GM19328 (cell line): ENCODE results near the gene PTPRD.

Source experiments
- ATAC-seq: cut with Tn5 transposase; IDR thresholded peaks from one replicate; pipeline ENCODE4 v1.9.1; 2021; ENCODE audit warnings: mild to moderate bottlenecking, moderate library complexity; ENCODE audit not compliant: unreplicated experiment

The PTPRD gene

GRCh38 chr9:8760000-8760767 lies 1852.6 kb downstream of the PTPRD start:
- ATAC-seq = no peak

DNA sequence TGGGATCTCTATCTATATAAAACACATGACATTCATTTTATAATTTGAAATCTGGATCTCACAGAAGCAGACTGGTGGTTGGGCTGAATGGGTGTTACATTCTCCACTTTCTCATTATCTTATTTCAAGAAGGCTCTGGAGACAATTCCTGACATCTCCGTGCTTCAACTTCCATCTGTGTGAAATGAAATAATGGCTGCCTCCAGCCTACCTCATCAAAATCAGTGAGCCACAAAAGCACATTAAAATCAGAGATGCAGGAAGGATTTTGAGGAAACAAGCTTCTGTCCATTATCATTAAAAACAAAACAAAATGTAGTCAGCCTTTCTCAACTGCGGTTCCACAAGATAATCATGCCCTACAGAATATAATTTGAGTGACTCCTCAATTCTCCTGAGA lies 1854.9 kb downstream of the PTPRD start:
- ATAC-seq = no peak

GRCh38 chr9:8754751-8755150 lies 1858.1 kb downstream of the PTPRD start:
- no peak for ATAC-seq

DNA sequence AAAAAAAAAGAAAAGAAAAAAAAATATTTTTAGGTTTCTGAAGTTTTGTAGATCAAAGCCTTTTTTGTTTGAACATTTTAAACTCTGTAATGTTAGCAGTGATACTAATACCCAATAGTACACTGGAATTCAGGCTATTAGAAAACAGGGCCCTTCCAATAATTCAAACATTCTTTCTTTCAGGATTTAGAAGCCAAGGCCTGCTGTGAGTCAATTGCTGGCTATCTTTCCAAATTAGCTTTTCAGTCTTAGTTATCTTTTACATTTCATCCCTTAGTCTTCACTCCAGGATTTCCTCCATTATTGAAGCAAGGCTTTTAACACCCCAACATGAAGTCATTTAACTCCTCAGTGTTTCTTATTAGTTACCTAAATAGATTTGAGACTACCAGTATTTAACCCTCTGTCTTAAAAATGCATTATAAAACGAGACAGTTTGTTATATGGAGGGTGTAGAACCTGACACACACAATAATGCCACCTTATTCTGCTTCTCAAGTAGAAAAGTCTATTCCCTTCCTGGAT lies 1861.3 kb downstream of the PTPRD start:
- no peak for ATAC-seq

DNA sequence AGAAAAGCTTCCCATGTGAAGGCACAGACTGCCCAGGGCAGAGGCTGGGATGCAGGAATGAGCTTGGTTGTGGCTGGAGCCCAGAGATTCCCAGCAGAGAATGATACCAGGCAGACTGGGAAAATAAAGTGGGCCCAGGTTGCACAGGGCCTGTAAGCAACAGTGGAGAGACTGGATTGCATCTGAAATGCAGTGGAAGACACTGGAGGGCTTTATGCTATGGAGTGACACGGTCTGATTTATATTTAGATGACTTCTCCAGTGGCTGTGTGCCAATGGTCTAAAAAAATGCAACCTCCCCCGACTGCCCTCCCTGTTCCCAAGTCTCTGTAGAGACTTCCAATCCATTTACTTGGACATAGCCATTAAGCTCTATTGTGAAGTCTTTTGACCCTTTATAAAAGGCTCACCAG lies 1862.2 kb downstream of the PTPRD start:
- ATAC-seq = no peak

DNA sequence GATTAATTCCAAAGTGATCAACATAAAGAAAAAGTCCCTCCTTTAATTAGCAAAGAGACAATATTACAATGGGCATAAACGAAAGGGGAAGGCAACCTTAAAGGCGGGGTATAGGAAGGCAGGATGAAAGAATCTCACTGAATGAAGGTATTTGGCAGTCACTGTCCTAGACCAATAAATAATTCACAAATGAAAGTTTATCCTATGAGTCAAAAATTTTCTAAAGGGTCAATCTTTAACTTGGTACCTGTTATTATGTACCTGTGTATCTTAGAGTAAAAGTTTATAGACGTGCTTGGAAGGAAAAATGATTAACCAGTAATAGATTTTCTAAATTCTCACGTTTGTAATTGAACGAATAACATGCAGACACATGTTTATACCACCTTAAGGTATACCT lies 1867.5 kb downstream of the PTPRD start:
- no peak for ATAC-seq

GRCh38 chr9:8738945-8739344 lies 1873.9 kb downstream of the PTPRD start:
- ATAC-seq = no peak

DNA sequence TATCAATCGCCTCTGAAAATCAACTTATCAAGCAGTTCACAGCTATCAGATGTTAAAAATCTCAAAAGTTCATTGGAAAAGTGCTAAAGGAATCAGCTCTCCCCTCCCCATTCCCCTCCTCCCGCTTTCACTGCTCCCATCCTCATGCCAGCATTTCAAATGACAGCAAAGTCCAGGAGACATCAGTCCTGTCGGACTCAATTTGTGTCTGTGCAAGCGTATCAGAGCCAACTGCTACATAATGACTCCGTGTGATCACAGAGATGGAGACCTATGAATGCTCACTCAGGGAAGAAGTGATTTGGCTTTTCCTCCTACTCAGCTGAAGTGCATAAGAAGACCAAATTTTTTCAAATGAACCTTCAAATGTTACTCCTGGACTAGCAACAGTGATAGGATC lies 1876.0 kb downstream of the PTPRD start:
- no peak for ATAC-seq

- ATAC-seq = no peak
Measured at GRCh38 chr9:8734760-8735159, 1878.0 kb downstream of the PTPRD start.

GRCh38 chr9:8733131-8733954 lies 1879.5 kb downstream of the PTPRD start:
- ATAC-seq = no peak

- no peak for ATAC-seq
Measured at GRCh38 chr9:8732367-8733075, 1880.3 kb downstream of the PTPRD start.

DNA sequence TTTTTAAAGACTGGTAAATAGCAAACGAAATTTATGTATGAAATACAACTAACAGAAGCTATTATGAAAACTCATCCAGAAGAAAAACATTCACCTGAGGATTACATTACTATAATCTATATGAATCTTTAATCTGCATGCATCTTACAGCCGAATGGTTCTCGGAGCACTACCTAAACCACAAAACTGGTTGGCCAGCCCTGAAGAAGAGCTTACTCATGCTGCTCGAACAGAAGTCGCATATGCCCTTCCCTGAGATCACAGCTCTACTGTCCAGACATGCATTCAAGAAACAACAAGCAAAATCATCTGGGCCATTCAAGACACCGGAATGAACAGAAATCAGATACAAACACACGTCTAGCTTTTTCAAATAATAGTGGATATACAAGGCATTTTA lies 1882.2 kb downstream of the PTPRD start:
- ATAC-seq = no peak

GRCh38 chr9:8728910-8729309 lies 1883.9 kb downstream of the PTPRD start:
- ATAC-seq = no peak

DNA sequence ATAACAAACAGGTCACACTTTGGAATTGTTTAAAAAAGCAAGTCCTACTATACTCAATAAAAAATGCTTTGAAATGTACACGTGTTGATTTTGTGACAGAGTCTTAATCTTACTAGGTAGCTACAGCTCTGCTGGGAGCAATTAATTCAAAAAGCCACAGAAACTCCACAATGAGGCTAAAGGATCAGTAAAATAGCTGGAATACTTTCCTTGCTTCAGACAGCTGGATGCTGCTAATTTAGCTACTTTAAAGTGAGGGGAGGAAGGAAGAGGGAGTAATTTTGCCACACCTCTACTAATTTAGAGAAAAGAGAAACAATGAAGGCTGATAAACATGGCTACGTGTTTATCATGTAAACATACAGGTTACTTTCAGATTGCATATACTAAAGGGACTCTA lies 1885.6 kb downstream of the PTPRD start:
- no peak for ATAC-seq

GRCh38 chr9:8726692-8727091 lies 1886.1 kb downstream of the PTPRD start:
- ATAC-seq = no peak

- ATAC-seq = no peak
Measured at GRCh38 chr9:8725635-8726034, 1887.2 kb downstream of the PTPRD start.

DNA sequence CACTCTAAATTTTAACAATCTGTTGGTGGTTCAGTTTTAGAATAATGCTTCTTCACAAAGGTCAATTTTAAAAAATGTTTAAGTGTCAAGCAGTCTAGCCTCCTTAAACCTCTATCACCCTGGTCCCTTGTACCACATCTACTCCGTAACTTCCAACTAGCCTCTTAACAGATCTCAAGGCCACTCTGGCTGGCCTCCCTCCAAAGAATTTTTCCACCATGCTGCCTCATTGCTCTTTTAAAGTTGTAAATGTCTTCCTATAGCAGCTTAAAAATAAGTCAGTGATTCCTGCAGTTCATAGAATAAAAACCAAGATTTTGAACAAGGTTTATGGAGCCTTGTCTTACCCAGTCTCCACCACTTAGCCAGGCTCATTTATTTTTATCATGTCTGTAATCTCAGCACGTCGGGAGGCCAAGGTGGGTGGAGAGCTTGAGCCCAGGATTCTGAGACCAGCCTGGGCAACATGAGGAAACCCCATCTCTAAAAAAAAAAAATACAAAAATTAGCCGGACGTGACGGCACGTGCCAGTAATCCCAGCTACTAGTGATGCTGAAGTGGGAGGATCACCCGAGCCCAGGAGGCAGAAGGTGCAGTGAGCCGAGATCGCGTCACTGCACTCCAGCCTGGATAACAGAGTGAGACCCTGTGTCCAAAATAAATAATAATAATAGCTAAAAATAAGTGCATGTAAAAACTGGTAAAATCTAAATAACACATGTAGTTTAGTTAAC lies 1888.4 kb downstream of the PTPRD start:
- ATAC-seq = no peak

GRCh38 chr9:8723195-8723594 lies 1889.6 kb downstream of the PTPRD start:
- no peak for ATAC-seq

DNA sequence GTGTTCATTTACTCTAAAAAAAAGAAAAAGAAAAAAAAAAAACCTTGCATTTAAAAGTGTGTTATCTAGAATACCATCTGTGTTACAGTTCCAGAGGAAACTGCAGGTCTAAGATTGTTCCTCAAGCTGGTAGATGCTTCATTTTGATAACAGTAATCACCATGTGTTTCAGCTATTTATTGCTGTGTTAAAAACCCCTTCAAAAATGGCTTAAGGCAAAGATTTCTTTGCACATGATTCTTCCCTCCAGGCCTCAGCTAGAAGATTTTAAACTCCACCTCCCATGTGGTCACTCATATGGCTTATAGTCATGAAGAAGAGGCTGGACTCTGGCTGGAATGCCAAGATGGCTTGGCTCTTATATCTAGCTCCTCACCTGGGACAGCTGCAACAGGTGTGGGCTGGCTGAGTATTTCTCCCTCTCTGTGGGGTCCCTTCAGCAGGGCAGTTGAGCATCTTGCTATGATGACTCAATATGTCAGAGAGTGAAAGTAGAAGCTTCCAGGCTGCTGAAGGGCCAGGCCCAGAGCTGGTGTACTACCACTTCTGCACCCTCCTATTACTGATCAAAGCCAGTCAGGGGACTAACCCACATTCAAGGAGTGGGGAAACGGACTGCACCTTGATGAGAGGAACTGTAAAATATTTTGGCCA lies 1892.8 kb downstream of the PTPRD start:
- no peak for ATAC-seq

- ATAC-seq = no peak
Measured at GRCh38 chr9:8718121-8718725, 1894.6 kb downstream of the PTPRD start.
